Effector CD8-positive, alpha-beta T cell (primary cell): ENCODE data around the gene MXD3.
"Not testable (repeated sequence)": the region's sequence is repeated elsewhere in the genome, so short reads cannot be mapped to it uniquely, and the experiment has no call there.

Experiments
- DNase-seq: peaks from one replicate; lab custom pipeline; 2025; lab: John Stamatoyannopoulos, UW
- total RNA-seq, 4 experiments: gene quantifications; one replicate each; lab custom pipeline; 2026; lab: John Stamatoyannopoulos, UW

The MXD3 gene, protein sequence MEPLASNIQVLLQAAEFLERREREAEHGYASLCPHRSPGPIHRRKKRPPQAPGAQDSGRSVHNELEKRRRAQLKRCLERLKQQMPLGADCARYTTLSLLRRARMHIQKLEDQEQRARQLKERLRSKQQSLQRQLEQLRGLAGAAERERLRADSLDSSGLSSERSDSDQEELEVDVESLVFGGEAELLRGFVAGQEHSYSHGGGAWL
- 13.9 to 19.2 (median 17.3) reads per million in 4 experiments for total RNA-seq

DNA sequence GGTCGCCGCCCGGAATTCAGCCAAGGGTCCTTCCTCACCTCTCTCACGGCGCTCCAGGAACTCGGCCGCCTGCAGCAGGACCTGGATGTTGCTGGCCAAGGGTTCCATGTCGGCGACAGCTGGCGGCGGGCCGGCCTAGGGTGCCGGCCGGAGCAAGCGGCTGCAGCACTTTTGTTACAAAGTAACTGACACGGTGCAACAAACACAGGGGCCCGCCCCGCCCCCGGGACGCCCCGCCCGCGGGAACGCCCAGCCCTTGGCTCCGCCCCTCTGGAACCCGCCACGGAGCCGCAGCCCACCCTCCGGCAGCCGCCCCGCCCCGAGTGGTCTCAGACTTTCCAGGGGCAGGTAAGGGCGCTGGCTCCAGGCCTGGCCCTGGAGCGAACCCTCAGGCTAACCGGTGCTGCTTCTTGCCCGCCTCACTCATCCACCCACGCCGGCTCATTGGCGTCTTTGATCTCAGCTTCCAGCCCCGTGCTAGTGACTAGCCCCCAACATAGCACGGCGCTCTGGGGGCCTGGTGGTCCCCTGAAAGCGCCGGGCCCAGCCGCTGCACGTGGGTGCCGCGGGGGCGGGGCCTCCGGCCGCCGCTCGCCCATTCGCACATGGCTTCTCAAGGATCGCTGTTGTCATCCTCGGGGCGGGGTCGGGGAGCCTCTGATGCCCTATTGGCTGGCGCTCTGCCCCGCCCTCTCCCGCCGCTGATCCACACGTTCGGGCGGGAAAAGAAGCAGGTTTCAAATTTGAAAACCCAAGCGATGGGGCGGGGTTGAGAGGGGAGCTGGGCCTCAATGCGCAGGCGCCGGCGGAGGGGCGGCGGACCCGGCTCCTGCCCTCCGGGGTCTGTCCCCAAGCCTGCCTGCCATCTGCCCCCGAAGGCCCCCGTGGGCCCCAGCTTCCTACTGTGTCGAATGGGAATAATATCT is at the start of gene MXD3:
TSS of gene MXD3 (minus strand) at position 176 of the 926 bp plus-strand sequence. CDS start at position 108, 68 bp downstream.
- peak; percentile 88 for DNase-seq

DNA sequence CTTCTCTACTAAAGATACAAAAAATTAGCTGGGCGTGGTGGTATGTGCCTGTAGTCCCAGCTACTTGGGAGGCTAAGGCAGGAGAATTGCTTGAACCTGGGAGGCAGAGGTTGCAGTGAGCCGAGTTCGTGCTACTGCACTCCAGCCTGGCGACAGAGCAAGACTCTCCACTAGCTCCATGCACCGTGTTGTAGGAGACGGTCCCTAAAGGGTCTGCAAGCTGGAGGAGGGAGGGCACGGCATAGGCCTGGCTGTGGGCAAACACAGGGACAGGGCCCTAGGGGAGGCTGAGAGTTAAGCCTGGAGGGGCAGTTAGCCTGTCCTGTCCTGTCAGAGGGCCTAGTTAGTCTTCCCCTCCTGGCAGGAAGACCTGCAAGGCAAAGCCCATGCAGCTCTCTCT is 49.0 kb upstream of the MXD3 start:
- DNase-seq: not testable (repeated sequence)

DNA sequence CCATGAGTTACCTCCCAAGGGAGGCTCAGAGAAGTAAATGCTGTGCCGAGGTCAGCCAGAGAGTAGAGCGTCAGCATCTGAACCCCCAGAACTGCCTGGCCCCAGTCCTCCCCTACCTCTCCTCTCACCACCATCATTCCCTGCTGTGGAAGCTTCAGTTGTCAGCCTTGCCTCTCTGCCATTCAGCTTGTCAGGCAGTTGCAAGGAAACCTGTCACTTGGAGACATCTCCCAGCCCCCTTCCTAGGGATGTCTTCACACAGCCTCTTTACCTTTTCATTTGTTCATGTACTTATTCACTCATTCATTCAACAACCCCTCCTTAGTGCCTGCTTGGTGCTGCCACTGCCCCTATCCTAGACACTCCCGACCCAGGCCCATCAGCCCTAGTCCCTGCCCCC is 48.2 kb upstream of the MXD3 start:
- DNase-seq: no peak

DNA sequence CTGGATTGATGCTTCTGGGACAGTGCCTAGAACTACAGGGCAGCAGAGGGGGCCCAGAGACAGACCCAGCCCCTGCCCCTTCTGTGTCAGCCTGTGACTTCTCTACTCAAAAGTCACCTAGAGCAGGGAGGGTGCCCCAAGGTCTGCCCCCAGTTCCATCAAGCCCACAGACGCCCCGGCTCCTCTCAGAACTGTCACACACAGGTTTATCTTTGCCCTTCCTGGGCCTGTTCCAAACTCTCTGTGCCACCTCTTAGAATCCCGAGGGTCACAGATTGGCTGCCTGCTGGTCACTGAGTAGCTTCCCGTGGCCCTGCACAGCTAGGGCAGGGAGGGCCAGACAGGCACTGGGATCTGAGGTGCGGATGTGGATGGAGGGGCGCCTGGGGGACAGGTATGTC is 47.8 kb upstream of the MXD3 start:
- no peak for DNase-seq

DNA sequence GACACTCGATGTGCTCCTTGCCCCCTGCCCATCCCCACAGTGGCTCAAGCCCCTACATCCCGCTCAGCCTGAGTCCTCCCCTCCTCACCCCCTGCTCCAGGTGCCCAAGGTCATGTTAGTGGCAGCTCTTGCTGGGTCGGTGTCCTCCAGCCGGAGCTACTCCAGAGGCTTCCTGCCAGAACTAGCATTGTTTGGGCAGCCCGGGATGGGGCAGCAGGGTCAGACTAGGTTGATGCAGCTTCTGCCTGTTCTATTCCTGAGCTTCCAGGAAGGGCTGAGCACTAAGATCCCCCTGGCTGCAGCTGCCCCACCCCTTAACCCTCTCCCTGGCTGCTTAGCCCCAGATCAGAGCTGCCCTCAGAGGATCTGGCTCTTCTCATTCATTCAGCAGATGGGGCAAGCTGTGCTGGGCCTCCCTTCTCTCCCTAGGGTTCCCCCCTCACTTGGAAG is 46.7 kb upstream of the MXD3 start:
- DNase-seq: no peak

DNA sequence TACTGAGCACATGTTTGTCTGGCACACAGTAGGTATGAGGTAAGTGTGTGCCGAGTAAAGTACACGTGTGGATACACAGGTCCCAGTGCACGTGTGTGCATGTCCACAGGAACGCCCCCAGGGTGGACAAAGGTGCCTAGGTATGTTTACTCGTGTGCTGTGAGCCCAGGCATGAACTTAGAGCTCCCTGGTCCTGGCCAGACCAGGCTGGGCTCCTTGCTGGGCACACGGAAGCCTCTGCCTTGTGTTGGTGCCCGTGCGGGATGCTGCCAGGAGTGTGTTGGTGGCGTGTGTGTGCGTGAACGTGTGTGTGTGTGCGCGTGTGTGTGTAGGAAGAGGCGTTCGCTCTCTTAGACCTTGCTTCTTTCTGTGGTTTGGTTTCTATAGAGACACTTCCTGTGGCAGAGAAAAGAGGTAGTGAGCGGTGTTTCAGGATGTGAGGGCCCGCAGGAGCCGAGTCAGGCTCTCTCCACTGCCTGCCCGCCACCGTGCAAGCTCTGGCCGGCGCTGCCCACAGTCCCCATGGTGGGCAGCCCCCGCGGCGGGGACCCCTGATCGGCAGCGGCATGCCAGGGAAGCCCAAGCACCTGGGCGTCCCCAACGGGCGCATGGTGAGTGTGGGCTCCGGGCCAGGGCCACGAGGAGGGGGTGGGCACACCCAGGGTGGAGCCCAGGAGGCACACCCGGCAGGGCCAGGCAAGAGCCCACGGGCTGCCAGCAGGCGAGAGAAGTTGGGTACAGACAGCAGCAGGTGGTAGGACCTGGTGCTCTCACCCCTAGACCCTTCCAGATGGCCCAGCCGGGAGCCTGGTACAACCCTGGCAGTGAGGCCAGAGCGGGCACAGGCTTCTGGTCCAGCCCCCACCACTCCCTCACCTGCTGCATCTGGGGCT is 46.0 kb upstream of the MXD3 start, which contains the start of gene RGS14:
TSS of gene RGS14 (plus strand) at position 466 of the 893 bp plus-strand sequence. CDS start at position 567, 101 bp downstream.
- DNase-seq: peak; percentile 36

DNA sequence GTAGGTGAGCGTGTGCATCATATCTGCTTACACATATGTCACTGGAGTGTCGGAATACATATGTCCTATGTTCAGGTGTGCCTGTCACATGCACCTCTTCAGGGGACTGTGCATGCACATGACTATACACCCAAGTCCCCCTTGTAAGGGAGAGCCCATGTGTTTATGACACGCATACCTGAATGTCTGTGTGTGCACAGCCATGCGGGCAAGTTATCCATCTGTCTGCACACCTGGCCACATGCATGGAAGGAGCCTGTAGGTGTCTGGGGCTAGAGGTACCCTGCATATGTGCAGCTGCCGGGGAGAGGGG is 45.4 kb upstream of the MXD3 start:
- no peak for DNase-seq

DNA sequence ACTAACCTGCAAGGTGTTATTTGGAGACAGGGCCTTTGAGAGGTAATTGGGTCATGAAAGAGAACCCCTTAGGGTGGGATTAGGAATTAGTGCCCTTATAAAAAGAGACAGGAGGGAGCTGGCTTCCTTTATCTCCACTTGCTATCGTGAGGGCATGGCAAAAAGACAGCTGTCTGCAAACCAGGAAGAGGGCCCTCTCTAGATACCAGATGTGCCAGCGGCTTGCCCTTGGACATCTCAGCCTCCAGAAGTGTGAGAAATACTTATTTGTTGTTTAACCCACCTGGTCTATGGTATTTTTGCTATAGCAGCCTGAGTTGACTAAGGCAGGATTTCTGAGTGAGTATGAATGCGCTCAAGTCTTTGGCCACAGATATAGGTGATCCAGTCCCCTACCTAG is 45.0 kb upstream of the MXD3 start:
- no peak for DNase-seq

DNA sequence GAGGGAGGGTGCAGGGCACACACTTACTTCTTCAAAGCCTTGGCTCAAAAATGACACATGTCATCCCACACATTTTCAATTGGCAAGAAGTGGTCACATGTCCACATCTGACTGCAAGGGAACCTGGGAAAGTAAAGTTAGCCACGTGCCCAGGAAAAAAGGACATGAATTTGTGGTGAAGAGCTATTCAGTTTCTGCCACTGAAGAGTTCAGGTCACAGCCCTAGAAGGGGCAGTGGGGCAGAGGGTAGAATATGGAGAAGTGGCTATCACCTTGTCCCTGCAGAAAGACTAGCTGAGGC is 44.1 kb upstream of the MXD3 start:
- no peak for DNase-seq

DNA sequence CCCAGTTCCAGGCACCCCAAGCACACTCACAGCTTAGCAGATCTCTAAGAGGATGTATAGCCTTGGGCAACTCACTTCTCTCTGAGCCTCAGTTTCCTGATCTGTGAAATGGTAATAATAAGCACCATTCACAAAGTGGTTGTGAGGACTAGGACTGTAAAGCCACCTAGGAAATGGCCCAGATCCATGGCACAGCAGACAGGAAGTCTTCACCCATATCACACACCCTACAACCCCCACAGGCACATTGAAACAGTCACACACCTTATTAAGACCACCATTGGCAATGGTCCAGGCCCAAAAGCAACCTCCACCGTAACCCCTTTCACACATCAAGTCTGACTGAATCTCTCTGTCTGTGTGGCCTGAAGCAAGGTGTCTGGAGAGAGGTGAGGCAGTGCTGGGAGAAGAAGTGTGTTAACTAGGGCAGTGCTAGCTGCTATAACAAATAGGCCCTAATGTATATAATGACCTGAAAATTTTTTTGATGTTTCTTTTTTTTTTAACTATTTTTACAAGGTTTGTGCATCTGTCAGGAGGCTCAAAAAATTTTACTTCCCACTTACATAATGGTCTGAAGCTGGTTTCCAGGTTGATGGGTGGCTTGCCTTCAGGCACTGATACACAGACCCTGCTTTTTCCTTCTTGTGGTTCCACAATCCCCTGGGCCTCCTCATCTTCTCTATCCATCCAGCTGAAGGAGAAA is 43.6 kb upstream of the MXD3 start:
- DNase-seq: no peak

DNA sequence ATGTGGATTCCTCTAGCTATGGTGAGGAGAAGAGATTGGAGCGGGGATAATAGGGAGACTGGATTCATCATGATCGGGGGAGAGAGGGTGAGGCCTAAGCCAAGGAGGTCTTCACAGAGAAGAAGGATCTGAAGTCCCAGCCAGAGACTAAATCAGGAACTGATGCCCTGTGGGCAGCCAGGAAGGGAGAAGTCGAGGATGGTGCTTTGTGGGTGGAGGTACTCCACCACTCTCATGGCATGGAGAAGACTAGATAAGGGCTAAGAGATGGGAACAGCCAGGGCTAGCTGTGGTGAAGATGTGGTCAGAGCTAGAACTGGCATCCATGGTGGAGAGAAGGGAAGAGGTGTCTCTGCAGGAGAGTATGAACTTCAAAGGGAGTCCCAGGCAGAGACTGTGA is 43.0 kb upstream of the MXD3 start:
- DNase-seq: no peak

DNA sequence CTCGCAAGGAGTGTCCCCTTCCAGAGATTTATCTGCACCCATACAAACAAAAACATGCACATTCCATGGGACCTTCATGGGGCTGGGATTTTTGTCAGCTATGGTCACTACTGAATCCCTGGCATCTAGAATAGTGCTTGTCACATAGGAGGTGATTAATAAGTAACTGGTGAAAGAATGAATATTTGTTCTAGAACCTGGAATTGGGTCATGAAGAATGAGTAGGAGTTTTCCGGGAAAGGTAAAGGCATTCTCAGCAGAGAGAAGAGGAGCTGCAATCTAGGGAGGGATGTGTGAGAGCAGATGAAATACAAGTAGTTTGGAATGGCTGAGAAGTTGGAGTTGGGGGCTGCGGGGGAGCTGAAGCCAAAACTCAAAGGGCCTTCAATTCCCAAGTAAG is 42.6 kb upstream of the MXD3 start:
- DNase-seq: no peak

DNA sequence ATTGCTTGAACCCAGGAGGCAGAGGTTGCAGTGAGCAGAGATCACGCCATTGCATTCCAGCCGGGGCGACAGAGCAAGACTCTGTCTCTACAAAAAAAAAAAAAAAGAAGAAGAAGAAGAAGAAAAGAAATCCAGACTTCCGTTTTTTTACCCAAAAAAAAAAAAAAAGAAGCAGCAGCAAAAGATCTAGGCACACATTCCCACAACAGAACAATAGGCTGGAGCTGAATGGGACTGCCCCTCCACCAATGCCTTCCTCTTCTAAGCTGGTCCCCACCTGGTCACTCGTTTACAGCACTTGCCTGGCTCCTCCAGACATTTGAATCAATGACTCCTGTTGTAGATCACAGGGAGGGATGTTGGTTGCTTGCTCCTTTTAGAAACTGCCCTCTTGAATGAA is 41.4 kb upstream of the MXD3 start:
- DNase-seq: no peak

DNA sequence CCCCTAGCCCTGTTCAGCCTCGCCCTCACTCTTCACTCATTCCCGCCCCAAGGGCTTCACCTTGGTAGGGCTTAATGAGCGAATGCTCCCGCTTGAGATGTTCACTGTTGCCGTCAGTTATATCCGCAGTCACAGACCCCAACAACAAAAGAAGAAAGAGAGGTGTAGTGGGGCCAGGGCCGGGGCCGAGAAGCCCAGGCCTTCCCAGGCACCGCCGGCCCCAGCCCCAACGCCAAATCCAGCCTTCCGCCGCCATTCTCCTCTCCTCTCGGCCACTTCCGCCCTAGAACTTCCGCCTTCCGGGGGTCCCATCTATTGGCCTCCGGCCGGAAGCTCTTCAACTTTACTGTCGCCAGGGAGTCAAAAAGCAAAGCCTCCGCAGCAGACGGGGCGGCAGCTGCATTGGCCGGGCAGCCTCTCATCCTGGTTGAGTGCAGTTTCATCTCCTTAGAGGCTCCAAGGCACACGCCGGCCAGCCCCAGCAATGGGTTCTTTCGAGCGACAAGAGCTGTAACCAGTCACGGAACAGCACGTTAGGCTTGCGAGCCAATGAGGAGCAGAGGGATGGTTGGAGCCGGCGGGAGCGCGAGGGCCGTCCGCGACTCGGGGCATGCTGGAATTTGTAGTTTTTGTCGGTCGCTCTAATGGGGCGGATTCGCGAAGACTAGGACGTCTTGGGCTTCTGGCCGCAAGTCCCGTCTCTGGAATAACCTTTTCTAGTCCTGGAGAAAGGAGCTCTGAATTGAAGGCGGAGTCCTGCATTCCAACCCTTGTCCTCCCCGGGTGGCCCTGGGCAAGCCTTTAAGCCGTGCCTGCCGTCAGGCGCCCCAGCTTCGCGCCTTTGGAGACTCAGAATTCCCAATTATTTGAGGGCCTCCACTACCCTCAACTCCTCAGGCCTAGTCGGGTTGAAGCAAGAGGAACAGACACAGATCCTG is 40.0 kb upstream of the MXD3 start, which contains the start of gene LMAN2:
TSS of gene LMAN2 (minus strand) at position 277 of the 938 bp plus-strand sequence. CDS start at position 256, 21 bp downstream.
- DNase-seq: peak; percentile 83

DNA sequence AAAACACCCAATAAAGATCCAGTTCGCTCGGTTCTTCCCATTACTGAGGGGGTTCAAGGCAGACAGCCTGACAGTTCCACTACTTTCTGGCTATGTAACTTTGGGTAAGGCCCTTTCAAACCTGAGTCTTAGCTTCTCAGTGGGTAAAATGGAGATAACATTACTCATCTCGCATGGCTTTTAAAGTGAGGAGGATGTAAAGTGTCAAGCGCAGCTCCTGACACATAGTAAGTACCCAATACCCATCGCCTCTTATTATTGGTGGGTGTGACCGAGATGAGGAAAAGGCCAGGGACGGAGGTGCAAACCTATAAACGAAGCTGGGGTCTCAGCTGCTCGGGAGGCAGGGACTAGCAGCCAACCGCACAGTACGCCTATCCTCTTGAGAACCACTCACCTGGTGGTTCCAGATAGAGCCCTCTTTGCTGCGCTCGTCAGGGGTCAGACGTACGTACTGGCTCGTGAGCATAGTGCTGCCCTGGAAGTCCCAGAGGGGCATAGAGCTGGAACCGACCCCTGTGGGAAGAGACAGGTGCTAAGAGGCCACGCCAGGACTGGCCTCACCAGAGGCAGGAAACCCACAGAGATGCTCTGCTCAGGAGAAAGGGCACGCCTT is 39.2 kb upstream of the MXD3 start:
- no peak for DNase-seq

DNA sequence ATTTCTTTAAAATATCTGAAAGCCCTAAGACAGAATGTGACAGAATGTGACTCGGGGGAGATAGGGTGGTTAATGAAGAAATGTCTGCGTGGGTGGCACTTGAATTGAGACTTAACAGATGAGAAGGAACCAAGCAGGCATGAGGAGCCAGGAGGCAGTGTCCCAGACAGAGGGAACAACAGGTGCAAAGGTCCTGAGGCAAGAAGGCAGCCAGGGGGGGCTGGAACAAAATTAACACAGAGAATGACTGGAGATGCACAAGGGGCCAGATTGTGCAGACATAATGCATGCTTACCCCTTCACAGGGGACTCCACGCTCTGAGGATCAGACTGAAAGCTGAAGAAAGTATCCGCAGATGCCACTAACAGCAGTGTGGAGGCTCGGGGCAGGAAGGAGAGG is 38.1 kb upstream of the MXD3 start:
- no peak for DNase-seq

DNA sequence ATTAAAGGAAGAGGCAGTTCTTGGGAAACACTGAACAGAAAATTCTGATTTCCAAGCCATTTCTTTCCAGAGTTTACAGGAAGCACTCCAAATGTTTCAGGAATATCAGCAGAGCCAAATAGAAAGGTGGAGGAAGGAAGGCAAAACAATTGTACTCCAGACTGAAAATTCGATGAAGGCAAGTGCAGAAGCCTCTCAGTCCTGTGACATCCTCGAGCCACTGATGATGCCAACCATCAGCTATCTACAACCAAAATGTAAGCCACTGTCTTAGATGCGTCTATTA is 37.6 kb upstream of the MXD3 start:
- no peak for DNase-seq

DNA sequence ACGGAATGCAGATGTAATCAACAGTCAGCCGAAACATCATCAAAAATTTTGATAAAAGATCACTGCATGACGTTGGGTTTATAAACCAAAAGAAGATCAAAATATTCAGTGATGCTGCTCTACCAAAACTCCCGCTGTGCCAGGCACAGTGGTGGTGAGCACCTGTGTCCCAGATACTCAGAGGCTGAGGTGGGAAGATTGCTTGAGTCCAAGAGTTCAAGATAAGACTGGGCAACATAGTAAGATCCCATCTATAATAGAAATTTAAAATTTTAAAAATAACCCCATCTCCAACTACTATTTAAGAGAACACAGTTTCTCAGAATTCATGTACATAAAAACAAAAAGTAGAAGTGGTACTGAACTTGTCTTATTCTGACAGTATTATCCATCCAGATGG is 36.0 kb upstream of the MXD3 start:
- DNase-seq: no peak

DNA sequence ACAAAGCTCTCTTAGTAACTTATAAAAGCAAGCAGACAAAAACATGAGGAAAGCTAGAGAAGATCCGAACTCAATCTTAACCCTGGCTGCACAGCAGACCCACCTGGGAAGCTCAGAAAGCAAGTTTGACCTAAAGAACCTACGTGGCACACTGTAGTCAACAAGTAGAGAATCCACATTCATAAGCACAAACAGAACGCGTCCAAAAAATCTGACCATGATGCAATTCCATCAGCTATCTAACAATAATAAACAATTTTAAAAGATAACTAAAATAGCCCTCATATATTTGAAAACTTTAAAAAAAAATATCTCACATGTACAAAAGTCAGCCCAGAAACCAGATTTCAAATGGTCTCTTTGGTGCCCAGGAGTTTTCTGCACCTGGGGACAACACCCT is 35.1 kb upstream of the MXD3 start:
- DNase-seq: no peak

DNA sequence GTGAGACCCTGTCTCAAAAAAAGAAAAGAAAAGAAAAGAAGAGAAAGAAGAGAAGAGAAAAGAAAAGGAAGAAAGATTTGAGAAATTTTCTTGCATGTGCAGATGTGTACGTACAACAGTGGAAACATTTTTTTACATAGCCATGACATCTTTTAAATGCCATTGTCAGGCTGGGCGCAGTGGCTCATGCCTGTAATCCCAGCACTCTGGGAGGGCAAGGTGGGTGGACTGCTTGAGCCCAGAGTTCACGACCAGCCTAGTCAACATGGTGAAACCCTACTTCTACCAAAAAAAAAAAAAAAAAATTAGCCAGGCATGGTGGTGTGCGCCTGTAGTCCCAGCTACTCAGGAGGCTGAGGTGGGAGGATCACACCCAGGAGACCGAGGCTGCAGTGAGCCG is 33.2 kb upstream of the MXD3 start:
- DNase-seq: no peak
